ENCODE data around the gene ITGA1.
"Not testable (repeated sequence)": the region's sequence is repeated elsewhere in the genome, so short reads cannot be mapped to it uniquely, and the experiment has no call there.

ITGA1 gene

DNA sequence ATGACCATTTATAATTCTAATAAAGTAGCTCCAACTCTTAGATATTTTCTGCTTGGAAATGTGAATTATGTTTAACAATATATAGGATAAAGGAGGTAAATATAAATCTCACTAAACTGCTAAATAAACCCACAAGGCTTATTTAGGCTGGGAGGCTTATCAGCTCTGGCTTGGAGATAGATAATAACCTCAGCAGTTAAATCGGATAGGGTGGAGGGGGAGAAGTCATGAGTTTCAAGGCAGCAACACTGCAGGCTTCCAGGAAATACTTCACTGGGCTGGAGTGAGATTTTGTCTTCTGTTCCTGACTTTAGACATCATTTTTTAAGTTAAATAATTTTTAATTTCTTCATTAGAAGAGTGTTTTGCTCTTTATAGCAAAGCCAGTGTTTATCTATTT lies 121.5 kb downstream of the ITGA1 start:
- no peak for DNase-seq

DNA sequence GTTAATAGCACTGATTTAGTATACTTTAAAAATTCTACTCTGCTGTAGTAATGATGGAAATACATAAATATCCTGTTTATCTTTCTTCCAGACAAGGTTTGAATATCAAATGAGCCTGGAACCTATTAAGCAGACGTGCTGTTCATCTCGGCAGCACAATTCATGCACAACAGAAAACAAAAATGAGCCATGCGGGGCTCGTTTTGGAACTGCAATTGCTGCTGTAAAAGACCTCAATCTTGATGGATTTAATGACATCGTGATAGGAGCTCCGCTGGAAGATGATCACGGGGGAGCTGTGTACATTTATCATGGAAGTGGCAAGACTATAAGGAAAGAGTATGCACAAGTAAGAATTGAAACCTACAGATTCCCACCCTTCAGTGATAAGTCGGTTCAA lies 122.4 kb downstream of the ITGA1 start:
- DNase-seq: no peak

DNA sequence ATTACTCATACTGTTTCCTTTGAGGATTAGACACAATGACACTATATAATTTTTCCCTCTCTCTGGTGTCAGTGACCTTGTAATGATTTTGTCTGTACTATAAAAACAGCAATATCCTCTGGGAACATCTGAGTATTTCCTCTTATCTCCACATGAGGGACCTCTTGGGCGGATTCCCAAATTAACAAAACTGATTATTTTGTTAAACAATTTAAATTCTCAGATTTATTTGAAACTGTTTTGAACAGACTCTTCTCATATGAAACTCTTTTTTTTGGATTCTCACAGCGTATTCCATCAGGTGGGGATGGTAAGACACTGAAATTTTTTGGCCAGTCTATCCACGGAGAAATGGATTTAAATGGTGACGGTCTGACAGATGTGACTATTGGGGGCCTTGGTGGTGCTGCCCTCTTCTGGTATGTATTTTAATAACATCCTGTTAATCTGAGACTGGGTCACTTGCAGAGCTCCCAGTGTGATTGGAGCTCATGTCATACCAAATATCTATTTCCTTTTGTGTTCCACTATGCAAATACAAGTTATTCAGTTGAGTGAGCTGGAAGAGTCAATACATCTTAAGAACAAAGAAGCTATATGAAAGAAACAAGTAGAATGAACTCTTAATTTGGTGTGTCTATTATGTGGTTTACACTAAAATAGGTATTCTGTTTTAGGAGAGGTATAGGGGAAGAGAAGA lies 127.6 kb downstream of the ITGA1 start:
- DNase-seq: peak; percentile 80

DNA sequence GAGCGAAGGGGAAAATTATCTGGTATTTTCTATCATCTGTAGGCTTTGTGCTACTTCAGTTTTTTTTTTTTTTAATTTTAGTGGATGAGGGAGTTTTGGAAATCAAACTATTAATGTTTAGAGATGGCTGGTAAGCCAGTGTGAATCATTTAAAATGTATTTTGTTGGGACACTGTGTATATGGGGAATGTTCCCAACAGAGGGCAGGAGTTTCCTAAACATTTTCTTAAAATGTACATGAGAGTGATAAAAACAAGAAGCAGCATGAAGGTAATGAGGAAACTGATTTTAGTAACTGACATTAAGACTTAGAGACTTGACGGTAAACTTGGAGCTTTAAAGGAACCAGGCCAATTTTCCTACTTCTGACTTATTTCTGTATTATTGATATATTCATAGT lies 133.2 kb downstream of the ITGA1 start:
- DNase-seq: no peak

DNA sequence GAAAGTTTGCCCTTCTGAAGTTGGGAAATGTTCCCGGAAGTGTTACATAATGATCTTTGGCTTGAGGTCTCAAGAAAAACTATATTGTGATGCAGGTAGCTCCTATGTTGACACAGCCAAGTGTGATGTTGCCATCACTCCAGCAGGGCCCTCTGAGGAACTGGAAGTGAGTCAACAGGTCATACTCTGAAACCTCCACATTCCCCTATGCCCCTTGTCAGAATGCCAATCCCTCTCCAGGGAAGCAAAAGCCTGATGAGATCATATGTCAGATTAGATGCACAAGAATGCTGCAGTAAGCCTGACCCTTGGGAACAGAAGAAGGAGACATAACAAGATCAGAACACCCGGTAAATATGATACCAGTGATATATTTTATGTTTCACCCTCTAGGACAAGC lies 134.7 kb downstream of the ITGA1 start:
- no peak for DNase-seq

DNA sequence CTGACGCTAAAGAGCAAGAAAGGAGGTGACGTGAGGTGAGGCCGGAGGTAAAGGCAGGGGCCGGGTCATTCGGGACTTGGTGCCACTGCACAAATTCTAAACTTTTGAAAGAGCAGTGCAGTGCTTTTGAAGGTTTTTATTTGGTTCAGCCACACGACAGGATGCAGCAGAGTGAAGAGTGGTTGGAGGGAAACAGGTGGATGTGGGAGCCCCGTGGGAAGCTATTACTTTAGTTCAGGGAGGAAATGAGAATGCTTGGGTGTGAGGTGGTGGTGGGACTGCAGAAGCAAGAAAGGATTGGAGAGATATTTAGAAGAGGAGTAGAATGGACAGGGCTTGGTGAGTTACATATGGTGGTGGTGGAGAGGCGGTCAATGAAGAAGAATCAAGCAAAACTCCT lies 136.7 kb downstream of the ITGA1 start:
- DNase-seq: no peak

DNA sequence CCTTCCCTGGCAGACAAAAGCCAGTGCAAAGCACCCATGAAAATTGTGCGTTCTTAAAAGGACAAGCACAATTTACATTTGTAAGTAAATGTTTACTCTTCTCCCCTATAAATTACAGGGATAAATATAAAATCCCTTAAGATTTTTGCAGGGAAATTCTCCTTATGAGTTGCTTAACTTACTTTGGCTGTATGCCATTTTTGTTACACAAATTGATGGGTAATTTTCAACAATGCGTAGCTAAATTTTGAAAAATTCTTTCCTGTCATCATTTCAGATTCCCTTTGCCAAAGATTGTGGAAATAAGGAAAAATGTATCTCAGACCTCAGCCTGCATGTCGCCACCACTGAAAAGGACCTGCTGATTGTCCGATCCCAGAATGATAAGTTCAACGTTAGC lies 137.3 kb downstream of the ITGA1 start:
- DNase-seq: no peak

DNA sequence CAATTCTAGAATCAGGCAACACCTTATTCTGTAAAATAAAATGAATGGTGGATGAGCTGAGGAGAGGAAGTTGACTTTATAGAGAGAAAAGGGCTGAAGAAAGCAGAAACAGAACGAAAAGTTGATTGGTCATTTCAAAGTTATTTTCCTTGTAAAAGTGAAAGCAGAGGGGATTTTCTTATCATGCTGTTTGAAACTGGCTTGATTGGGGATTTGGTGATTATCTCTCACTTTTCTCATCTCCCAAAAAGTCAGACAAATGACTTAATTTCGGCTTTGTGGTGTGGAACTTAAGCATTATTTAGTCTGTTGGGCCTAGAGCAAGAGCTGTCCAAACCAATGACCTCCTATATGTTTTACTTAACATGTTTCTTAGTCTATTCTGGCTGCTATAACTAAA lies 141.0 kb downstream of the ITGA1 start:
- DNase-seq: no peak

DNA sequence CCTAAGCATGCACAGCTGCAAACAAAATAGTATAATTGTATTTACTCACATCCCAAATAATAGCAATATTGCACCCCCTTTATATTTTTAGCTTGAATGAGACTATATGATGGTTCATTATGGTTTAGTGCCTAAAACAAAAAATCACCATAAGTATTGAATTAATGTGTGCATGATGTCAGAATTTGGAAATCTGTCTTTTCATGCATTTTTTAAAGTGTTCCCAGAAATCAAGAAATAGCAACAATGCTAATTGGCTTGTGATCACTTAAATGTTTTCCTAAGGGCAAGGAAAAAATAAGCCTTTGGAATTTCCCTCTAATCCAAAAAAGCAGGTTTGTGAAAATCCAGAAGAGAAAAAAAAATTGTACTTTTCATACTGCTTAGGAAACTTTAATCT lies 150.5 kb downstream of the ITGA1 start:
- no peak for DNase-seq

DNA sequence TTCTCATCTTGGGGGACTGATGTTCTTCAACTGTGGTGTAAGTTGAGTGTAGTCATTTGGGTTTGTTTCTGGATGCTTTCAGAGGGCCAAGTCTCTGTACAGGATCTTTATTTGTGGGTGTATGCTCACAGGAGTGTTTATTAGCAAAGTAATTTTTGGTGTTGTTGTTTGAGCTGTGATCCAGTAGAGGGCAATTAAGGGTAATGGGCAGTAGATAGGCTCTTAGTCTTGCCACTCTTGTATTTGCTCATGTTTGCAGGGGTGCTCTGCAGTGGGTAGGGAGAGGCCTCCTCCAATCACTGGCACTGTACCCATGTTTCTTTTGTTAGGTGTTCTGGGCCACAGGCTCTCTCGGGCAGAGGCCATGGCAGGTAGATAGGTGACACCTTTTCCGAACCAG lies 155.6 kb downstream of the ITGA1 start:
- no peak for DNase-seq

DNA sequence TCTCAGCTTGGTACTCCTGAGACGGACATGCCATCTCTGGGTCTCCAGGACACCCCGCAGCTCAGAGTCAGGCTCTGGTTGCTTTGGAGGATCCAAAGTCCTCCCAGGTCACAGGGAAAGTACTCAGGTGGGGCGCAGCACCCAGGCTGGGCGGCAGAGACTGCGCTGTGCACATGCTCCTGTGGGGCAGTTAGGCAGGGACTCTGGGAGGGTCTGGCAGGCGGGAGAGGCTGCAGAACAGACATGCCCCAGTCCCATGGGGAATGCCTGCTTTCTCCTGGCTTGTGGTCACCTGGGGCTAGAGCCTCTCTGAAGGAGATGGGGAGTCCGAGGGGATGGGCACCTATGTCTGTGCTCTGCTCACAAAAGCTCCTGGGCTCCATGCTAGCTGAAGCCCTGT lies 156.1 kb downstream of the ITGA1 start:
- no peak for DNase-seq

DNA sequence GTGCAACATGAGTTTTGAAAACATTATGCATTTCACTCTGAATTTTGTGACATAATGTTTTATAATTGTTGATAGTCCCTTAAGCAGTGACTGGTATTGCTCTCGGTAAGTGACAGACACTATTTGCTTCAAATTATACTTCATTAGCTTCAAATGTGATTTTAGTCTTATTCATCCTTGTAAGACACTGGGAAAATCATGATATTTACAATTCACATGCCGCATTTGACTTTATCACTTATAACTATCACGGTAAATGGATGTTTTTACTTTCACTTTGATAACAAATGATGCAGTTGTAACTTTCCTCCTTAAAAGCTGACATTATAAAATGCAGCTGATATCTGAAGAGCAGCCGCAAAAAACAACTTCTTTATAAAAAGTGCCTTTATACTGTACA lies 157.3 kb downstream of the ITGA1 start:
- DNase-seq: no peak

DNA sequence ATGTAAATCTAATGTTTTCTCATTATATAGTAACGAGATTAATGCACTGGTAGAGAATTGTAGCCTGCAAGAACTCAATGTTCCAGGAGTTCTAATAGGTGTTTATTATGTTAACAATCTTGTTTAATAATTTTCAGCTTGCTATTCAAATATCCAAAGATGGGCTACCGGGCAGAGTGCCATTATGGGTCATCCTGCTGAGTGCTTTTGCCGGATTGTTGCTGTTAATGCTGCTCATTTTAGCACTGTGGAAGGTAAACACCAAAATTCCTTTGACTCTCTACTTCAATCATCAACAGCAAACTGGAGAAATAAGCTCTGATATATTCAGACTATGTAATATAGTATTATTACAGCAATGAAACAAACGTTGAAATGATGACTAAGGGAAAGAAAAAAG lies 159.5 kb downstream of the ITGA1 start:
- DNase-seq: no peak

DNA sequence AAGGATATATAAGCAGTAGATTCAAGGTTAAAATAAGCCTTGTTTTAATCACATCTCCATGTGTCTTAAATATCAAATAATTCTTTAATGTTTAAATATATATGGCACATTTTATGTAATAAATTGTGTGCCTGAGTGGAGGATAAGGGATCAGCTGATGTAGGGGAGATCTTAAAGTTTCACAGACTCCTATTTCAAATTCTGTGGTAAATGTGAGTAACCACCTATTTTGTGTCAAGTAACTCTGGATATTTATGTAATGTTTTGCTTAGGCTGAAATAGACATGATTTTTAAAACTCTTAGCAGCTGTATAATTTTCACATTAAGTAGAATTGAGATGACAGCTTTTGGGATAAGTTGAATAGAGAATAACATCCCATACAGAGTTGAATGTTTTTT lies 160.1 kb downstream of the ITGA1 start:
- no peak for DNase-seq

DNA sequence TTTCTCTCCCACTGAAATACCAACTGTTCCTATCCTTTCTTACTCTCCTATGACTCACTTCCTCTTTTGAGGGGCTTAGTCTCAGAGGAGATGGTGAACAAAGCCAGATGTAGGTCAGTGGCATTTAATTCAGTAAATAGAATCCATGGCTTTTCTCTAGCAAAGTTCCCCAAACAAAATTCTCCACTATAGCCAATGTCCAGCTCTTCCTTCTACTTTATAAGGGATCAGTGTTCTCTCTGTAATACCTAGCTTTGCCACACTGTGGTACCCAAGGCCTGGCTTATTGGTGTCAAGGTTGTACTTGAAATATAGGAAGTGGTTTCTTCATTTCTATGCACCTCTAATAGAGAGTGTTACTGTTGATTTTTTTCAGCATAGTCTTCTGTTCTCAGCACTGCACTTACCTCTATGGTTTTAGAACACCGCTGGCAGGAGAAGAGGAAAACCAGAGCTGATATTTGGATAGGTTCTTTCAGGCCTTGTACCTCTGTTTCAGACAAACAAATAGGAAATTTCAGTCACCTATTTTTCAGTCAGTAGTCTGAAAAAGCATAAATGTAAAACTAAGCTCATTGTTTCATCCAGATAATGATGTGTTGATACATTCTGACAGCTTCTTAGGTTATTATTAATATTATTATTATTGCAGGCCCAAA lies 160.8 kb downstream of the ITGA1 start:
- DNase-seq: peak; percentile 71

DNA sequence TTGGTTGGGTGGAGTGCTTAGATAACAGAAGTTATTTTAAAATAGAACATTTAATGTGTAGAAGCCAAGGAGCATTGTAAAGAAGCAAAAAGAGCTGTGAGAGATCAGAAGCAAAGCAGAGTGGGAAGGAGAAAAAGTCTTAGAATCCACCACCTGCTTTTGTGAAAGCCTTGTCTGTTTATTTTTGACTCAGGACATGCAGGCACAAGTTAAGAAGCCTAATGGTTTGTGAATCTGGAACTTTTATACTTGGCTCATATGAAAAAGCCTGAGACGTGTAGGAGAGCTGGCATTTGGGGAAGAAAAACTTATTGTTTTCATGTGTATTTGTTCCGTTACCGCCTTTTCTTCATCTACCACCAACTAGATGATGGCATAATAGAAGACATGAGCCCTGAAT lies 163.0 kb downstream of the ITGA1 start:
- no peak for DNase-seq

DNA sequence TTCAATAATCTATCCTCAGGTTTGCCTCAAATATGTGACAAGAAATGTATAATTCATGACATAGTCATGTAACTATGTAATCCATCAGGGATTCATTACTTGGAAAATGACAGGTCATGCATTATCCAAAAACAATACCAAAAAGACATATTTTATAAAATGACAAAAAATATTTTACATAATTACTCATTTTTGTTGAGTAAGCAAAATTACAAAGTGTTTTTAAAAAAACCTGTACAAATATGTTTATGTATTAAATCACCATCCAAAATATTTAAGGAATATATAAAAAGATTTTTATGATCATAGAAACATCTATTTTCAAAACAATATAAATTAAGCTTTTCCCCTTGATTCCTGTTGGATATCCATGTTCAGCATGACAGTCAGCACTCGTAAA lies 164.8 kb downstream of the ITGA1 start:
- no peak for DNase-seq

DNA sequence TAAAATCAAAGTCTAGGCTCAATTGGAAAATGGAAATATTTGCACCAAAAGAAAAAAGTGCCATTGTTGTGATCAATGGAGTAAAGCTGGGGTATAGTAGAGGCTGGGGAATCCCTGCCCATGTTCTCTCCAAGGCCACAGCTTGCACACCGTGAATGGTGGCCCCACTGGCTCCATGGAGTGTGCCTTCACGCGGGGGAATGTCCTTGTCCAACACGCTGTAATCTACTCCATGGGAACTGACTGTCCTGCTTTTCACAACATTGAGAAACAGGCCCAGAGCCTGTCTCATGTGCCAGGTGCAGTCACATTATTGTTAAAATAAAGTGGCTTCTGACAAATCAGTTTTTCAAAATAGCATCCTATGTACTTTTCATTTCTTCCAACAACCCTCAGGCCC lies 168.3 kb downstream of the ITGA1 start:
- DNase-seq: no peak

DNA sequence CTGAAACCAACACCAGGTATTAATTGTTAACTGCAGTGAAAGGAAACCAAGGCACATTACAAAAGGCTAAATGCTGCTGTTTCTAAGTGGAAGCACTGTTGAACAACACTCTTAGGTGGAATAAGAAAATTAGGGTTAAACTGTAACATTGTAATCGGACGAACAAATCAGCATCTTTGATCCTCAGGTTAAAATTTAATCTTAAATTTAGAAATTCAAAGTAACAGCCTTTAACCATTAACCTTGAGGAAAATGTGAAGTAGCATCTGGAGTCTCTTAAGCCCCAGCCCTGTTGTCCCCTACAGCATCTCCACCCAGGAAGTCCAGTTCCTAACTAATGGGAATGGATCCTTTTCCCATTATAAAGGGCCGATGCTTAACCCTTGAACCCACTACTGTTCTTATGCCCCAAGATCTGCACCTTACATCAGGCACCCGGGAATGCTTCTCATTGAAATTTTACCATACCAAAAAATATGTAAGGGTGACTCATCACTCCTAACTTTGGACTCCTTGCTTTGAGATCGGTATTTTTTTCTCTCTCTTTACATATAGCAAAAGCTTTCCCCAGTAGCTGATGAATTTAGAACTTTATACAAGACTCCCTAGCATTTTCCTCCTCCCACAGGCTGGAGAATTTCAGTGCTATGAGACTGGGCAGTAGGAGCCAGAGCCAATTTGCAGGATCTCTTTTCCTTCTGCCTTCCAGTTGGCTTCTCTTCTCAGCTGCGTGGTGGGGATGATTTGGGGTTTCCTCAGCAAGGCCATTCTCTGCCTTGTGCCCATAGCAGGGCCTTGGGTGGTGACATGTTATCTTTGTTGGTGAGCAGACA lies 169.4 kb downstream of the ITGA1 start:
- no peak for DNase-seq

DNA sequence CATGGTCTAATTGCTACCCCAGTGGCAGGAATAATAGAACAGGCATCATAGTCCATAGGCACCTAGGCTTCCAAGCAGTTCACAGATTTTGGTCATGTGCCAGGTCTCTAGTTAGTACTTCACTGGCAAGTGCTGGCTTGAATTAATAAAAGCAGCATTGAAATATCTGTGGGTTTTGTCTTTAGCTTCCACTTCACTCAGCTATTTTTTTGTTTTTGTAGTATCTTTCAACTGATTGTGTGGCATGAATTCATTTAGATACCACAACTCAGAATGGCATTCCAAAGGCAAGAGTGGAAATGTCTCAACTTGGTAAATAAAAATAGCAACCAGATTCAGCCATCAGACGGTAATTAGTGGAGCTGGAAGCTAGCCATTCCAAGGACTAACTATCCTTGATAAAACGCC lies 173.6 kb downstream of the ITGA1 start:
- peak; percentile 53 for DNase-seq

DNA sequence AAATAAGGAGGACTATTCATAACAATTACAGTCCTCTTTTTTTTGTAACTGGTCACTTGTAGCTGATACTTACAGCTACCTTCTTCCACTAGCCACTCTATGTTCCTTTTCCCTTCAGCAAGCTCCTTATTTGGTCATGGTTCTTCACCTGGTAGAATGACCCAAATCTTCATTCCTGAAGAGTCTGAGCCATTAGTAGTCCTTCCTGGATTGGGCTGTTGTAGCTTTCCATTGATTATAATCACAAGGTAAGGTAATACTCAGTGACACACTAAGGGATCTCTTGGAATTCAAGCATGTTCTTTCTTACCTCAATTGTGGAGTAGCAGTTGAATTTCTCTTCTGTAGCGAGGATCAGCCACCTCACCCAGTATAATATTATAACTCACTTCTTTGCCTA lies 175.9 kb downstream of the ITGA1 start:
- DNase-seq: no peak

DNA sequence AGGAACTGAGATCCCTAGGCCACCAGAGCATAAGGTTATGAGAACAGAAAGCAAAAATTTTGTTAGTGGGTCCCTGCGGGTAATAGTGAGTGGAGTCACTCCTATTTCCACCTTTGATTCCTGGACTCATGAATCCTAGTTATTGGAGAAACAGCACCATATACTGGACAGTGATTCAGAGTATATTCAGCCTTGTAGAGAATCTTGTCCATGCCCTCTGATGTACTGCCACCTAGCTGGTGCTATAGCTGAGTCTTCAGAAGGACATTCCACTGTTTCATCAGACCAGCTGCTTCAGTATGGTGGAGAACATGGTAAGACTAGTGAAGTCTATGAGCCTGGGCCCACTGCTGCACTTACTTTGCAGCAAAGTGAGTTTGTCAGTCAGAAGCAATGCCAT lies 176.4 kb downstream of the ITGA1 start:
- DNase-seq: no peak

DNA sequence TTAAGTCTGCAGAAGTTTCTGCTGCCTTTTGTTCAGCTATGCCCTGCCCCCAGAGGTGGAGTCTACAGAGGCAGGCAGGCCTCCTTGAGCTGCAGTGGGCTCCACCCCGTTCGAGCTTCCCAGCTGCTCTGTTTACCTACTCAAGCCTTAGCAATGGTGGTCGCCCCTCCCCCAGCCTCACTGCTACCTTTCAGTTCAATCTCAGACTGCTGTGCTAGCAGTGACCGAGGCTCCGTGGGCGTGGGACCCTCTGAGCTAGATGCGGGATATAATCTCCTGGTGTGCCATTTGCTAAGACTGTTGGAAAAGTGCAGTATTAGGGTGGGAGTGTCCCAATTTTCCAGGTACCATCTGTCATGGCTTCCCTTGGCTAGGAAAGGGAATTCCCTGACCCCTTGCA lies 188.4 kb downstream of the ITGA1 start:
- not testable (repeated sequence) for DNase-seq

DNA sequence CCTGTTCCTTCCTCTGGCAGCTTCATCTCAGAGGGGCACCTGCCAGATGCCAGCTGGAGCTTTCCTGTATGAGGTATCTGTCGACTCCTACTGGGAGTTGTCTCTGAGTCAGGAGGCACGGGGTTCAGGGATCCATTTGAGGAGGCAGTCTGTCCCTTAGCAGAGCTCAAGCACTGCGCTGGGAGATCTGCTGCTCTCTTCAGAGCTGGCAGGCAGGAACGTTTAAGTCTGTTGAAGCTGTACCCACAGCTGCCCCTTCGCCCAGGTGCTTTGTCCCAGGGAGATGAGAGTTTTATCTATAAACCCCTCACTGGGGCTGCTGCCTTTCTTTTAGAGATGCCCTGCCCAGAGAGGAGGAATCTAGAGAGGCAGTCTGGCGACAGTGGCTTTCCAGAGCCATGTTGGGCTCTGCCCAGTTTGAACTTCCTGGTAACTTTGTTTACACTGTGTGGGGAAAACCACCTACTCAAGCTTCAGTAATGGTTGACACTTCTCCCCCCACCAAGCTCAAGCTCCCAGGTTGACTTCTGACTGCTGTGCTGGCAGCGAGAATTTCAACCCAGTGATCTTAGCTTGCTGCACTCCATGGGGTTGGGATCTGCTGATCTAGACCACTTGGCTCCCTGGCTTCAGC lies 189.7 kb downstream of the ITGA1 start:
- no peak for DNase-seq

All from NCI-H1694 (cell line).